Neural cell (in vitro differentiated cells): ENCODE data around the gene SLC6A19. TPM values are rescaled to one million over a fixed set of nuclear protein-coding genes. Genes with fewer than 3 reads are reported as not detected.

Experiments
- polyA plus RNA-seq: library from polyadenylated mRNA; depleted of rRNA; stranded (reverse); fragments of >200 nt; gene quantifications from 2 replicates; pipeline ENCODE4 v1.2.3, GENCODE V29; 2014

The SLC6A19 gene
- polyA plus RNA-seq, 1 donor from 2014 or later, result not detected

Other genes with a start within 250 kb of the SLC6A19 start
- gene NKD2, start 192.8 kb upstream of the SLC6A19 start, polyA plus RNA-seq, result 7.2 and 14.2 TPM in 2 replicates
- gene SLC12A7, start 89.5 kb upstream of the SLC6A19 start, polyA plus RNA-seq, result 3.1 and 4.5 TPM in 2 replicates
- gene SLC6A18, start 23.8 kb downstream of the SLC6A19 start, polyA plus RNA-seq, result not detected in 2 replicates
- not detected in 2 replicates for gene TERT, start 93.5 kb downstream of the SLC6A19 start, polyA plus RNA-seq
- 61.6 and 78.9 TPM in 2 replicates for gene CLPTM1L, start 143.5 kb downstream of the SLC6A19 start, polyA plus RNA-seq
- 0.77 TPM in 1 of 2 replicates, not detected in the other for gene SLC6A3, start 243.8 kb downstream of the SLC6A19 start, polyA plus RNA-seq